Large intestine (tissue), 3 donors: Measurements from ENCODE around the gene SH3RF3. TPM values are rescaled to one million over a fixed set of nuclear protein-coding genes. Genes with fewer than 3 reads are reported as not detected.

Experiments used
- DNase-seq, 2 donors: peaks; one replicate each; pipeline versions ENCODE4 v3.0.0 to v3.0.0-alpha.2; 2013
- H3K27ac ChIP-seq: one replicate; pipeline ENCODE4 v1.5.1; 2013; ENCODE audit warnings: low read length
- H3K27me3 ChIP-seq: 2 replicates; pipeline ENCODE4 v1.6.1; 2013; ENCODE audit warnings: low read length; ENCODE audit not compliant: control insufficient read depth, insufficient read depth
- H3K36me3 ChIP-seq: 2 replicates; pipeline ENCODE4 v1.6.1; 2013; ENCODE audit warnings: low read length; ENCODE audit not compliant: control insufficient read depth, insufficient read depth
- H3K4me1 ChIP-seq: one replicate; pipeline ENCODE4 v1.6.1; 2013; ENCODE audit warnings: low read length; ENCODE audit not compliant: control insufficient read depth, insufficient read depth
- H3K4me3 ChIP-seq: one replicate; pipeline ENCODE4 v1.5.1; 2013; ENCODE audit warnings: low read length
- H3K9me3 ChIP-seq: one replicate; pipeline ENCODE4 v1.6.1; 2013; ENCODE audit warnings: mild to moderate bottlenecking, low read depth, low read length, moderate library complexity; ENCODE audit not compliant: control insufficient read depth
- WGBS: methylation state at CpG from one replicate; pipeline ENCODE4 v1.1.5; 2013; ENCODE audit warnings: low lambda C conversion rate; ENCODE audit not compliant: insufficient coverage; 5-methylcytosine and 5-hydroxymethylcytosine counted together
- polyA plus RNA-seq: library from polyadenylated mRNA; unstranded; fragments of 120-200 nt; gene quantifications from one replicate; pipeline ENCODE4 v1.2.1, GENCODE V29; 2013

SH3RF3 gene
- polyA plus RNA-seq, 1 donor = 3.0 TPM

DNA sequence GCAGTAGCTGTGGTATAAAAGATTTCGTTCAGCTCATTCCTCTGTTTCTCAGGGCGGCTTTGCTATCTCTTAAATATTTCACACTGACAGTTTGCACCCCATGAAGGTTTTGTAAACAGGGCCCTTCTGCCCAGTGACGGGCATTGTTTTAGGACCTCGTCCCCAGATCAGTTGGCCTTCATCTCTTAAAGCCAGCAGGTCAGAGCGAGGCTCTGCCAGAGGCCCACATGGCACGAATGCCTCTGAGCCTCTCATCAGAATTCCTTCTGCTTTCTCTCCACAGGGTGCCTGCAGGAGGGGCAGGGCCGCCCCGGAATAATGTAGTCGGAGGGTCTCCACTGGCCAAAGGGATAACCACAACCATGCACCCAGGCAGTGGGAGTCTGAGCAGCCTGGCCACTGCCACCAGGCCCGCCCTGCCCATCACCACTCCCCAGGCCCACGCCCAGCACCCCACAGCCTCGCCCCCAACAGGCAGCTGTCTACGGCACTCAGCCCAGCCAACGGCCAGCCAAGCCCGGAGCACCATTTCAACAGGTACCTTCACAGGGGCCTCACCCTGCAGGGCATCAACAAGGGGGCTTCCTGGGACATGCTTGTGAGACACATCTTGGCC, 307.7 kb downstream of the SH3RF3 start:
- H3K27me3 ChIP-seq = peaks cover 3% of the 10 kb centered on the region
- 100% methylated on average over 1 of the region's 15 CpGs for WGBS
- peak overlapping the region; percentile 2 for H3K27ac ChIP-seq
- no peaks in the 10 kb centered on the region for H3K4me1 ChIP-seq
- no peaks in the 10 kb centered on the region for H3K36me3 ChIP-seq
- DNase-seq = no peak
- no peak overlapping the region for H3K4me3 ChIP-seq
- H3K9me3 ChIP-seq = no peaks in the 10 kb centered on the region

DNA sequence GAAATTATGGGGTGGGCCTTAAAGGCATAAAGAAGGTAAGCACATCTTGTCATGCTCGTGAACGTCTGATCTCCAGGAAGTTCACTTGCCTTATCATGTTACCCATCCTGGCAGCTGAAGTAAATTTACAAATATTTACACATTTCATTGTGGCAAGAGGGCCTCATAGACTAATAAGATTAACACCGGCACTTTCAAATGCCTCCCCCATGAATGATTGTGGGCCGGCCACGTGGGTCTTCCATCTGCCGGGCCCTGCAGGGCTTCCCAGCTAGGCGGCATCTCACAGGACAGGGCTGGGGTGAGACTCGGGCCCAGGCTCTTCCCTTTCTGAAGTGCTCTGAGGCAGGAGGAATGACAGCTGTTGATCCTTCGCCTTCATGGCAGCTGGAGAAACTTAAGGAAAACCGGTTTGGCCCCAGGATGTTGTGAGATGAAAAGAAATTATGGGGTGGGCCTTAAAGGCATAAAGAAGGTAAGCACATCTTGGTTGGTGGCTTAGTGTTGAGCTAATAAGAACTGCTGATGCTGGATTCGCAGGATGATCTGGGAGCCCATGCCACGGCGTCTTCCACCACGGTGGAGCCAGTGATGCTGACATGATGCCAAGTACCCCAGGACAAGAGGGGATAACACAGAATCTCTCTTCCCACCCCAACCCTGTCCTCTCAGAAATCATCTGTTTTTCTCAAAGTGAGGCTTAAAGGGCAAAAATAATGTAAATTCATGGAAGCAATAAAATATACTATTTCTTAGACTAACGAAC, 308.5 kb downstream of the SH3RF3 start:
- no peak overlapping the region for H3K27ac ChIP-seq
- peaks cover 3% of the 10 kb centered on the region for H3K27me3 ChIP-seq
- H3K4me1 ChIP-seq = no peaks in the 10 kb centered on the region
- H3K4me3 ChIP-seq = no peak overlapping the region
- no CpG with 5 or more reads among the region's 15 CpGs for WGBS
- peaks cover under 1% of the 10 kb centered on the region for H3K9me3 ChIP-seq
- DNase-seq = peak; percentile 26 to 56
- no peaks in the 10 kb centered on the region for H3K36me3 ChIP-seq

DNA sequence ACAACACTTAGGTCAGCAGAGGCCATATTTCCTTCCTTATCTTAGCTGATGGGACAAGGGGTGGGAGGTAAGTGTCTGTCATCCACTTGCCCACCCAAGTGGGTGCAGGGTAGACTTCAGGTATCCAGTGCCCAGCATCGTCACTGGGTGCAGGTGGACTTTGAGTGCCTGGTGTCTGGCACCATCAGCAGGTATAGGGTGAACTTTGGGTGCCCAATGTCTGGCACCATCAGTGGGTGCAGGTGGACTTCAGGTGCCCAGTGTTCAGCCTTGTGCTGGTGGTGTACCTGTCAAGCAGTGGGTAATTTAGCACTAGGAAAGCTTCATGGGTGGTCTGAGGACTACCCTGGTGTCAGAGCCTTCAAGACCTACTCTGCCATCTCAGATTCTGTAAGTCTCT, 309.1 kb downstream of the SH3RF3 start:
- Histone ChIP-seq H3K9me3 (peaks cover 6% of the 10 kb centered on the region), H3K27ac (no peak overlapping the region), H3K4me3 (no peak overlapping the region), H3K27me3 (peaks cover 3% of the 10 kb centered on the region), H3K4me1 (no peaks in the 10 kb centered on the region), H3K36me3 (no peaks in the 10 kb centered on the region)
- WGBS = no CpG with 5 or more reads among the region's 1 CpG
- no peak for DNase-seq

DNA sequence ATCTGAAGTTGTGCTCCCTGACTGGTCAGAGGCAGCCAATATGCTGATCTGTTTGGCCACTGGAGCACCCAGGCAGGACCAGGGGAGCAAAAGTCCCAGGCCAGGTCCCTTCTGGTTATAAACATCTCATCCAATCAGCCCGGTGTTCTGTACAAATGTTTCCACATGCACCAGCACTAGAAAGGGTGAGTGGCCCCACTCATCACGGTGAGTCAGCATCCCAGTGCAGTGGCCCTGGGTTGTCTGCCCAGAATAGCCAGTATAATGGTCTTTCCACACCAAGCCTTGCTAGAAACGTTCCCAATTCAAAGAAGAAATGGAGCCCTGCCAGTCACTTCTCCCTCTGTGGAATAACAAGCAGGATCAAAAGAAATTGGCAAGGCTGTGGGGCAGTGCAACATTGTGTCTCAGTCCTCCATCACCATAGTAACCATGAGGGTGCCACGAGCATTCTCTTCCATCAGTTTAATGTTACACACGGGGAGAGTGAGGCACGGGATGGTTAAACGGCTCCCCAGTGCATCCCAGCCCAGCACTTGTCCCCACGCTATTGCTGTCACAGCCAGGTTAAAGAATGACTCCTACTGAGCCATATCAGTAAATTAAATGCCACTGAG, 309.9 kb downstream of the SH3RF3 start:
- Histone ChIP-seq H3K4me3 (no peak overlapping the region), H3K36me3 (no peaks in the 10 kb centered on the region), H3K27ac (no peak overlapping the region), H3K4me1 (no peaks in the 10 kb centered on the region), H3K27me3 (peaks cover 3% of the 10 kb centered on the region), H3K9me3 (peaks cover 8% of the 10 kb centered on the region)
- DNase-seq = no peak
- WGBS = no CpG with 5 or more reads among the region's 8 CpGs

DNA sequence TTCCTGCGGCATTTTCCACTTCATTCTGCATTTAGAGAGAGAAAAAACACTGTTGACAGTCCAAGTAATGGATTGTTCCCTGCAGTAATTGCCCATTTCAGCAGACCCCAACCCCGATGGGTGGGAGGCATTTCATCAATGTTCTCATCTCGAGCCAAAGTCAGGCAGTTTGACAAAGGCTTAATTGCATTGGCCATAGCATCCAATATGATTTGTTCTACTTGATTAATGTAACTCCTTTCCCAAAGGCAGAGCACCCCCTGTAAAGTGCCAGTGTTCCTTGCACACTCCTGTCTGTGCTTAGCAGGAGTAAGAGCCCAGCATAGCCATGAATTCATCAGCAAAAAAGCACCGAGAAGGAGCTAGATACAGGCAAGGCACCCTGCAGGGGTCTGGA, 310.4 kb downstream of the SH3RF3 start:
- WGBS = 100% methylated on average over 1 of the region's 4 CpGs
- Histone ChIP-seq H3K27ac (no peak overlapping the region), H3K36me3 (no peaks in the 10 kb centered on the region), H3K4me3 (no peak overlapping the region), H3K9me3 (peaks cover 8% of the 10 kb centered on the region), H3K4me1 (no peaks in the 10 kb centered on the region), H3K27me3 (peaks cover 3% of the 10 kb centered on the region)
- no peak for DNase-seq

DNA sequence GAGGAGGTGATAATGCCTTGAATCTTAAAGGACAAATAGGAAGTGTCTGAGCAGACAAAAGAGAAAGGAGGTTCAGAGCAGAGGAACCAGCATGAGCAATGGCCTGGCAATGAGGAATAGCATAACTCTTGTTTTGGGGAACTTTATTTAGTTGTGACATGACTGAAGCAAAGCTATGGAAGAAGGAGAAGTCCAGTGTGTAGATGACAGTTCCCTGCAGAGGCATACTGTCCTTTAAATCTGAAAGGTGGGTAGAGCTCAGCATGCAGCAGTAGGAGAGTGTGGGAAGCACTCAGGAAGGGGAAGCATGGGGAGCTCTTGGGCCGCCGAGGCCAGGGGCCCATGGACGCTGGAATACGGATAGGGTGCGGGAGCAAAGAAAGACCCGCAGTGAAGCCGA, 311.0 kb downstream of the SH3RF3 start:
- WGBS = 76% methylated on average over 7 of the region's 7 CpGs
- H3K27me3 ChIP-seq = peaks cover 3% of the 10 kb centered on the region
- H3K4me1 ChIP-seq = no peaks in the 10 kb centered on the region
- no peak overlapping the region for H3K27ac ChIP-seq
- H3K9me3 ChIP-seq = peaks cover 8% of the 10 kb centered on the region
- no peaks in the 10 kb centered on the region for H3K36me3 ChIP-seq
- no peak for DNase-seq
- H3K4me3 ChIP-seq = no peak overlapping the region

DNA sequence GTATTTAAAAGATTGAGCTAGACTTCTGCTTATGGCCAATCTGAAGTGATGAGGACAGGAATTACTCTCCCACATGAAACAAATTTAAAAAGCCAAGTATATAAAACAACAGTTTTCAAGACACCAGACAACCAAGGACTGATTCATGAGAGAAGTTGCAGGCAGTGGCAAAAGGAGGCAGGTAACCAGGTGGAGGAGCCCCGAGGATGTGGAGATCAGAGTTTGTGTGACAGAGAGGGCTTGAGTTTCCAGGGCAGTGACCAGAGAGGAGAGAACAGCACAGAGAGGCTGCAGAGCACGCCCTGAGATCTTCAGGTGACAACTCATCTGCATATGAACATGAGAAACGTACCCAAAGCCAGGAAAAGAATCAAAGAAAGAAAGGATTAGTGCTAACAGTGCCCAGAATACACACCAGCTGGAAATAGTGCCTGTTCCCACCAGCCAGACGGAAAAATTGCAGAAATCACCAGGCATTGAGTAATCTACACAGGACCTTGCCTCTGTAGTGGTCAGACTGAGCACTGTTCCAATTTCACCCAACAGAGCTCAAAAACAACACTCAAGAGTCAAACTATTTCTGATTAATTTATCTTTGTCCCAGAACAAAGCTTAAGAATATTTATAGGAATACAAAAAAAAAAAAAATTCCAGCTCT, 311.6 kb downstream of the SH3RF3 start:
- no CpG with 5 or more reads among the region's 4 CpGs for WGBS
- Histone ChIP-seq H3K4me1 (no peaks in the 10 kb centered on the region), H3K9me3 (peaks cover 8% of the 10 kb centered on the region)

DNA sequence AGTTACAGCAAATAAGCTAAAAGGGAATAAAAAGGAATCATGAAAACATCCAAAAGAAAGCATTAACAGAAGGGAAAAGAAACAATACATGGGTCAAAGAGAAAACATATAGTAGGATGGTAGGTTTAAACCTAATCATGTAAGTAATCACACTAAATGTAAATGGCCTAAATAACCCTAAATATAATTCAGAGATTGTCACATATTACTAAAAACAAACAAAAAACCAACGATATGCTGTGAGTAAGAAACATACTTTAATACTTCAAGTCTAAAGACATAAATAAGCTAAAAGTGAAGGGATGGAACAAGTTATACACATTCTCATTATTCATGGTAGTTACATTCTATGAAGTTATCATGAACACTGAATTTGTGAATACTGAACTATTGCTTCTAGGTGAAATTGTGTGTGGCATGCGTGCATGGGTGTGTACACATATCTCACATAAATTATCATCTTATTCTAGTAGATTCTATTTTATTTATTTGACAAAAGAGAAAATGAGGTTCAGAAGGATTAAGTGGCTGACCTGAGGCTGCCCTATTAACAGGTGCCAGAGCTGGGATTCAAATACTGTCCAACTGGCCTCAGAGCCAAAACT, 313.8 kb downstream of the SH3RF3 start:
- no CpG with 5 or more reads among the region's 2 CpGs for WGBS
- DNase-seq = no peak
- H3K27ac ChIP-seq = no peak overlapping the region
- H3K27me3 ChIP-seq = peaks cover 3% of the 10 kb centered on the region
- H3K9me3 ChIP-seq = peaks cover 8% of the 10 kb centered on the region
- no peaks in the 10 kb centered on the region for H3K36me3 ChIP-seq
- no peak overlapping the region for H3K4me3 ChIP-seq
- H3K4me1 ChIP-seq = no peaks in the 10 kb centered on the region

More for the DNA sequence above, 311.6 kb downstream of the SH3RF3 start:
- Histone ChIP-seq H3K27me3 (peaks cover 3% of the 10 kb centered on the region), H3K4me3 (no peak overlapping the region), H3K36me3 (no peaks in the 10 kb centered on the region), H3K27ac (no peak overlapping the region)
- DNase-seq = no peak

DNA sequence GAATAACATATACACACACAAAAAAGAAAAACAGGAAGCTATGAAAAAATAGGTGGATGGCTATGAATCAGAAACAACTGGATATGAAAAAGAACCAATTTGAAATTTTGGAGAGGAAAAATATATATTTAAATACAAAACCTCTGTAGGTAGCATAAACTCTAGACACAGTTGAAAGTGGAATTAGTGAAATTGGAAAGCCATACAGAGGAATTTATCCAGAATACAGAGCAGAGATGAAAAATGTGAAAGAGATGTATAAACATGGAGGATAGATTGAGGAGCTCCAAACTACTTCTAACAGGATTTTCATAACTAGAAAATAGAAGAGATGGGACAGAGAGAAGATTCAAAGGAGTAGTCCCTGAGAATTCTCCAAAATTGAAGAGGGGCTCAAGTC, 315.9 kb downstream of the SH3RF3 start:
- no peak for DNase-seq
- no peak overlapping the region for H3K4me3 ChIP-seq
- no peaks in the 10 kb centered on the region for H3K4me1 ChIP-seq
- peaks cover 8% of the 10 kb centered on the region for H3K9me3 ChIP-seq
- H3K36me3 ChIP-seq = no peaks in the 10 kb centered on the region
- no peak overlapping the region for H3K27ac ChIP-seq
- H3K27me3 ChIP-seq = peaks cover 3% of the 10 kb centered on the region
